OCI-LY3 (cell line): ENCODE results near the gene DBI.

Source experiments
- H2AFZ ChIP-seq: fragments of 200-600, 300-600 bp; shearing (Covaris generic); 2 replicates; pipeline ENCODE4 v1.6.0; 2014; ENCODE audit warnings: antibody characterized with exemption, low read depth, low read length
- H3K27ac ChIP-seq: fragments of 200-600, 300-600 bp; sonication (generic); 2 replicates; pipeline ENCODE4 v1.5.1; 2014; ENCODE audit warnings: mild to moderate bottlenecking, low read length, moderate library complexity, mixed read lengths
- H3K27me3 ChIP-seq: fragments of 200-600, 300-600 bp; sonication (generic); 2 replicates; pipeline ENCODE4 v1.6.1; 2014; ENCODE audit warnings: low read depth, low read length, mixed read lengths
- H3K36me3 ChIP-seq: fragments of 200-600, 300-600 bp; sonication (generic); replicated peaks from 2 replicates; pipeline ENCODE3; 2014; ENCODE audit warnings: low read depth, low read length, mixed read lengths
- H3K4me1 ChIP-seq: fragments of 300-600, 200-600 bp; sonication (generic); 2 replicates; pipeline ENCODE4 v1.6.1; 2014; ENCODE audit warnings: low read length, mixed read lengths
- H3K4me2 ChIP-seq: fragments of 200-600, 300-600 bp; sonication (generic); 2 replicates; pipeline ENCODE4 v1.6.1; 2014; ENCODE audit warnings: low read length, mixed read lengths
- H3K4me3 ChIP-seq: fragments of 300-600, 200-600 bp; sonication (generic); 2 replicates; pipeline ENCODE4 v1.5.1; 2014; ENCODE audit warnings: antibody characterized with exemption, mild to moderate bottlenecking, low read length, moderate library complexity
- H3K79me2 ChIP-seq: fragments of 300-600, 200-600 bp; shearing (Covaris generic); 2 replicates; pipeline ENCODE4 v1.6.1; 2014; ENCODE audit warnings: mild to moderate bottlenecking, low read length, mixed read lengths
- H3K9ac ChIP-seq: fragments of 300-600, 200-600 bp; shearing (Covaris generic); 2 replicates; pipeline ENCODE4 v1.6.0; 2014; ENCODE audit warnings: mild to moderate bottlenecking, low read length, moderate library complexity
- H3K9me3 ChIP-seq: fragments of 200-600, 300-600 bp; shearing (Covaris generic); 2 replicates; pipeline ENCODE4 v1.6.1; 2014; ENCODE audit warnings: low read length, mixed read lengths; ENCODE audit not compliant: insufficient read depth
- H4K20me1 ChIP-seq: fragments of 200-600, 300-600 bp; sonication (generic); 2 replicates; pipeline ENCODE4 v1.6.1; 2016; ENCODE audit warnings: low read length, mixed read lengths; ENCODE audit not compliant: insufficient read depth
- CTCF ChIP-seq: fragments of 200-600, 300-600 bp; sonication (generic); IDR thresholded peaks from 2 replicates; pipeline ENCODE4 v1.5.1; 2014; ENCODE audit warnings: antibody characterized with exemption, low read length, low read depth
- EZH2phosphoT487 ChIP-seq: fragments of 200-600 bp; shearing (Covaris generic); IDR thresholded peaks from 2 replicates; pipeline ENCODE4 v1.6.1; 2018; ENCODE audit warnings: antibody characterized with exemption, mixed run types, low read depth

Gene DBI

GRCh38 chr2:119366649-119367471 is at the start of gene DBI, which contains the start of gene C2orf76:
DBI (plus strand) TSS chr2:119366977; CDS start chr2:119367052, 75 bp downstream.
C2orf76 (minus strand) TSS chr2:119366834; CDS start chr2:119339959, 26,875 bp downstream.
- Histone ChIP-seq H3K27ac (peak within 1 kb of the TSS; percentile 69), H3K9ac (peak within 1 kb of the TSS; percentile 97), H3K36me3 (peaks cover 34% of the 10 kb centered on the region), H4K20me1 (peaks cover 15% of the 10 kb centered on the region), H2AFZ (peak within 1 kb of the TSS; percentile 91), H3K79me2 (peaks cover 47% of the 10 kb centered on the region), H3K27me3 (no peaks in the 10 kb centered on the region), H3K4me2 (peak within 1 kb of the TSS; percentile 96), H3K4me1 (peaks cover 15% of the 10 kb centered on the region), H3K9me3 (no peaks in the 10 kb centered on the region), H3K4me3 (peak within 1 kb of the TSS; percentile 89)
- no peak for TF ChIP-seq CTCF
- TF ChIP-seq EZH2phosphoT487: no peak

GRCh38 chr2:119317554-119317953 is 49.2 kb upstream of the DBI start:
- Histone ChIP-seq H3K4me1 (no peaks in the 10 kb centered on the region), H3K4me2 (no peak overlapping the region), H3K36me3 (no peaks in the 10 kb centered on the region), H3K79me2 (no peaks in the 10 kb centered on the region), H3K27ac (no peak overlapping the region), H4K20me1 (no peaks in the 10 kb centered on the region), H3K27me3 (no peaks in the 10 kb centered on the region), H3K9me3 (no peaks in the 10 kb centered on the region), H3K4me3 (no peak overlapping the region), H3K9ac (no peak overlapping the region), H2AFZ (no peak overlapping the region)
- TF ChIP-seq EZH2phosphoT487 (no peak), CTCF (no peak)

- H4K20me1 ChIP-seq: no peaks in the 10 kb centered on the region
- no peak overlapping the region for H3K4me3 ChIP-seq
- no peak overlapping the region for H3K9ac ChIP-seq
- H3K4me1 ChIP-seq: no peaks in the 10 kb centered on the region
- H3K27ac ChIP-seq: no peak overlapping the region
- TF ChIP-seq EZH2phosphoT487 (no peak), CTCF (no peak)
- H2AFZ ChIP-seq: no peak overlapping the region
- H3K36me3 ChIP-seq: no peaks in the 10 kb centered on the region
- H3K9me3 ChIP-seq: no peaks in the 10 kb centered on the region
- no peak overlapping the region for H3K4me2 ChIP-seq
- no peaks in the 10 kb centered on the region for H3K27me3 ChIP-seq
- H3K79me2 ChIP-seq: no peaks in the 10 kb centered on the region
These were observed 47.2 kb upstream of the DBI start for GRCh38 chr2:119319593-119319992.

GRCh38 chr2:119323459-119323858 is 43.3 kb upstream of the DBI start:
- no peaks in the 10 kb centered on the region for H4K20me1 ChIP-seq
- no peaks in the 10 kb centered on the region for H3K27me3 ChIP-seq
- TF ChIP-seq CTCF (no peak), EZH2phosphoT487 (no peak)
- no peaks in the 10 kb centered on the region for H3K9me3 ChIP-seq
- H3K4me2 ChIP-seq: no peak overlapping the region
- H2AFZ ChIP-seq: no peak overlapping the region
- H3K36me3 ChIP-seq: no peaks in the 10 kb centered on the region
- H3K9ac ChIP-seq: no peak overlapping the region
- H3K4me1 ChIP-seq: no peaks in the 10 kb centered on the region
- H3K4me3 ChIP-seq: no peak overlapping the region
- H3K27ac ChIP-seq: no peak overlapping the region
- H3K79me2 ChIP-seq: no peaks in the 10 kb centered on the region
